HL-60 (cell line): ENCODE data around the gene CACNA2D1.

ENCODE experiments used
- CTCF ChIP-seq: IDR thresholded peaks from one replicate; pipeline ENCODE4 v1.5.1; 2011; ENCODE audit warnings: low read length, control low read depth, inconsistent platforms; ENCODE audit not compliant: insufficient read depth
- GABPA ChIP-seq: IDR thresholded peaks from 2 replicates; pipeline ENCODE4 v1.6.1; 2012; ENCODE audit warnings: low read depth
- POLR2AphosphoS5 ChIP-seq: IDR thresholded peaks from 2 replicates; pipeline ENCODE4 v1.6.1; 2012; ENCODE audit warnings: low read depth
- REST ChIP-seq: IDR thresholded peaks from 2 replicates; pipeline ENCODE4 v1.6.1; 2012; ENCODE audit warnings: low read depth; ENCODE audit not compliant: insufficient replicate concordance
- SPI1 ChIP-seq: IDR thresholded peaks from 2 replicates; pipeline ENCODE4 v1.6.1; 2012; ENCODE audit warnings: low read depth, mild to moderate bottlenecking, borderline replicate concordance

GRCh38 chr7:82212466-82212865 is 231.1 kb downstream of the CACNA2D1 start:
- no peak for TF ChIP-seq CTCF
- TF ChIP-seq REST, result no peak
- TF ChIP-seq POLR2AphosphoS5, result no peak
- TF ChIP-seq SPI1, result no peak
- no peak for TF ChIP-seq GABPA
